ENCODE data around the gene YPEL2.

DNA sequence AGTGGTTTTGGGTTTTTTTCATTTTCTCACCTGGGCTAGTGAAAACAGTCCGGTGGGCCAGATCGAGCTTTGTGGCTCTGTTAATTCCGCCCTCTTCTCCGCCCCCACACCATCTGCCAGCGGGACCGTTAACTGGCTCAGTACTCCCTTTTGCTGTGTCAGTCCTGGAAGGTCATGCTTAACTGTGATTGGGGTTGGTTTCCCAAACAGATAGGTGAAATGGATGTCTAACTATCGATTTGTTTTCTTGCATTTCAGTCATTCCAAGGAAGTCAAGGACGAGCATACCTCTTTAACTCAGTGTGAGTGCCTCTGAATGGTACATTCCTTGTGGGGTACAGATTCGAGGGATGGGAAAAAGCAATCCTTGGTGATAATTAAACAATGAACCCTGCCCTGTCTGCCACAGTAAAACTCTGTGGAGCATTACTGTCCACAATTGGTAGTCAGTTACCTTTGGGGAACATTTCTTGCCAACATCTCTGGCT lies 56.7 kb downstream of the YPEL2 start:
- TF ChIP-seq, protein P1, sequence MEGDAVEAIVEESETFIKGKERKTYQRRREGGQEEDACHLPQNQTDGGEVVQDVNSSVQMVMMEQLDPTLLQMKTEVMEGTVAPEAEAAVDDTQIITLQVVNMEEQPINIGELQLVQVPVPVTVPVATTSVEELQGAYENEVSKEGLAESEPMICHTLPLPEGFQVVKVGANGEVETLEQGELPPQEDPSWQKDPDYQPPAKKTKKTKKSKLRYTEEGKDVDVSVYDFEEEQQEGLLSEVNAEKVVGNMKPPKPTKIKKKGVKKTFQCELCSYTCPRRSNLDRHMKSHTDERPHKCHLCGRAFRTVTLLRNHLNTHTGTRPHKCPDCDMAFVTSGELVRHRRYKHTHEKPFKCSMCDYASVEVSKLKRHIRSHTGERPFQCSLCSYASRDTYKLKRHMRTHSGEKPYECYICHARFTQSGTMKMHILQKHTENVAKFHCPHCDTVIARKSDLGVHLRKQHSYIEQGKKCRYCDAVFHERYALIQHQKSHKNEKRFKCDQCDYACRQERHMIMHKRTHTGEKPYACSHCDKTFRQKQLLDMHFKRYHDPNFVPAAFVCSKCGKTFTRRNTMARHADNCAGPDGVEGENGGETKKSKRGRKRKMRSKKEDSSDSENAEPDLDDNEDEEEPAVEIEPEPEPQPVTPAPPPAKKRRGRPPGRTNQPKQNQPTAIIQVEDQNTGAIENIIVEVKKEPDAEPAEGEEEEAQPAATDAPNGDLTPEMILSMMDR (IDR thresholded peaks at IDR 0.05; ENCODE audit: insufficient read depth, low read length, poor library complexity, severe bottlenecking) = no peak
- no peak for TF ChIP-seq EZH2phosphoT487 (conservative IDR thresholded peaks at IDR 0.05; ENCODE audit: low read length)

Measured in SU-DHL-6 (cell line).